Esophagus squamous epithelium (tissue), 4 donors: Measurements from ENCODE around the gene TRIM67.

Experiments used
- CTCF ChIP-seq, 6 experiments: fragments of 450-650 bp in 4 of 6; fragments of 200-600 bp in 2 of 6; sonication (generic) in 2 of 6; IDR thresholded peaks; one replicate each; pipeline ENCODE4 v1.5.1; 2016 to 2019; ENCODE audit warnings: antibody characterized with exemption in 6 of 6, mild to moderate bottlenecking in 4 of 6, moderate library complexity in 4 of 6
- POLR2A ChIP-seq, 4 donors: fragments of 450-650 bp; IDR thresholded peaks; one replicate each; pipeline ENCODE4 v1.6.1; 2017; ENCODE audit warnings: antibody characterized with exemption in 4 of 4, mild to moderate bottlenecking in 4 of 4, moderate library complexity in 3 of 4

GRCh38 chr1:231192620-231193163 is 30.8 kb downstream of the TRIM67 start:
- TF ChIP-seq CTCF (IDR thresholded peaks at IDR 0.05) = no peak
- TF ChIP-seq POLR2A (IDR thresholded peaks at IDR 0.05) = no peak
